Cerebellar cortex (tissue), 1 donor: ENCODE measurements around the gene PTGIS.
A peak's percentile ranks its signal among the peaks of the same experiment; 100 is the strongest.

Experiments used
- DNase-seq: peaks from one replicate; pipeline ENCODE4 v3.0.0-alpha.2; 2015; ENCODE audit warnings: low spot score

Gene PTGIS

GRCh38 chr20:49469060-49469459 lies 98.9 kb downstream of the PTGIS start:
- DNase-seq = no peak

GRCh38 chr20:49468412-49468811 lies 99.5 kb downstream of the PTGIS start:
- DNase-seq = no peak

- DNase-seq = no peak
Measured at GRCh38 chr20:49466114-49466912, 101.6 kb downstream of the PTGIS start.

DNA sequence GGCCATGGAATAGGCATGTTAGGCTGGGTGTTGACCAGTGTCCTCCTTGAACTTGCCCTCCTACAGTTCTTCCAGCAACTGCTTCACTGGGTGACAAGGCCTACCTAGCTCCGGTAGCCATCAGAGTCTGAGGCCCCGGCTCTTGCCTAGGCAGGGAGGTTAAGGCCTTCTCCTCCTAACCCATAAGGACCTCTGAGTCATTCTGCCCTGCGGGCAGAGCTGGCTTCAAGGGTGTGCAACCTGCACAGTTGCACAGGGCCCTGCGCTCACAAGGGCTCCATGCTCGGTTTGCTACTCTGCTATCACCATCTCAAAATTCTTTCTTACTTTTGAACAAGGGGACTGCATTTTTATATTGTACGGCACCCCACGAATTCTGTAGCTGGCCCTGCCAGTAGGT lies 103.4 kb downstream of the PTGIS start:
- no peak for DNase-seq

DNA sequence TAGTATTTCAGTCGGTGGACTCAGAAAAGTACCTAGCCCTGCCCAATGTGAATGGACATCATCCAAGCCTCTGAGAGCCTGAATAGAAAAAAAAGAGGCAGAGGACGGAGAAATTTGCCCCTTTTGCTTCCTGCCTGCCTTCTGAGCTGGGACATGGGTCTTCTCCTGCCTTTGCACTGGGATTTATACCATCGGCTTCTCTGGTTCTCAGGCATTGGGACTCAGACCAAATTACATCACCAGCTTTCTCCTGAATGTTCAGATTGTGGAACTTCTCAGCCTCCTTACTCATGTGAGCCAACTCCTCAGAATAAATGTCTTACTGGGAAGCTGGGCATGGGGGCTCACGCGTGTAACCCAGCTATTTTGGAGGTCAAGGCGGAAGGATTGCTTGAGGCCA lies 105.3 kb downstream of the PTGIS start:
- no peak for DNase-seq

DNA sequence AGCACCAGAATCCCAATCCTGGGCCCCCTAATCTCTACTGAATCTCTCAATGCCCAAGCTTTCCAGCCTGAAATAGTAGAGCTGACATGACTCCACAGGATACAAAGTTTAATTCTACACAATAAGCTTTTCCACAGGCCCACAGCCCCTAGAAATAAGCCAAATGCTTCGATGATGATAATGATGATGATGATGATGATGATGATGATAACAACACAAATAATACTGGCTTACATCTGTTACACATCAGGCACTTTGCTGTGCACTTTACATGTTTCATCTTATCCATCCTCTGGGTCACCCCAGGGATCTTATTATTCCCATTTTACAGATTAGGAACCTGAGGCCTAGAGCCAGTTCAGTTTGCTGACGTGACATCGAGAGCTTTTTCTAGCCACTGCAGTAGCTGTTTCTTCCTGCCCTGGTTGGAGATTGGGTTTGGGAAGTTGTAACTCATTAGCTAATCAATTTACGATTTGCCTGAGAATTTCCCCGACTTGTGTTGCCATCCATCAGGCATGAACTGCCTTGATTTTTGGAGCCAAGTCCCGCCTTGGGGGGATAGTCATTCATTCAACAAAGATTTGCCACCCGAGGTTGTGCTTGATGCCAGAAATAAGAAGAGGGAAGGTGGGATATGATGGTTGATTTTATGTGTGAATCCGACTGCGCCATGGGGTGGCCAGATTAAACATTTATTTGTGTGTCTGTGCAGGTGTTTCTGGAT lies 105.9 kb downstream of the PTGIS start:
- DNase-seq = no peak

DNA sequence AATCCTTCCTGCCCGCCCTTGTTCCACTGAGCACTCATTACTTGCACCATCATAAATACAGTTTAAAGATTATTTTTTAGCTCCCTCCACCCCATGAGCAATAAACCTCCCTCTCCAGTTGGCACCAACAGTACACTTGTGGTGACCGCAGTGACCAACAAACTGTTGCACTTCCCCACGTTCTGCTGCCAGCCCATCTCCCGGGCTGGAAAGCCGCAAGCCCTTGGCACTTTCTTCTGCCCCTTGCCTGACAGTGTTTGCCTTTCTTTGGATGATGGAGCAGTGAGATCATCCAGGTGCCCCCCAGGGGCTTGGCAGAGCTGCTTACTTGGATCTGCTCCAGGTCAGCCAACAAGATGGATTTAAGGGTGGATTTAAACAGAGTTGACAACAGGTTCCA lies 107.0 kb downstream of the PTGIS start:
- peak; percentile 29 for DNase-seq

- DNase-seq = no peak
Measured at GRCh38 chr20:49460131-49460530, 107.8 kb downstream of the PTGIS start.

DNA sequence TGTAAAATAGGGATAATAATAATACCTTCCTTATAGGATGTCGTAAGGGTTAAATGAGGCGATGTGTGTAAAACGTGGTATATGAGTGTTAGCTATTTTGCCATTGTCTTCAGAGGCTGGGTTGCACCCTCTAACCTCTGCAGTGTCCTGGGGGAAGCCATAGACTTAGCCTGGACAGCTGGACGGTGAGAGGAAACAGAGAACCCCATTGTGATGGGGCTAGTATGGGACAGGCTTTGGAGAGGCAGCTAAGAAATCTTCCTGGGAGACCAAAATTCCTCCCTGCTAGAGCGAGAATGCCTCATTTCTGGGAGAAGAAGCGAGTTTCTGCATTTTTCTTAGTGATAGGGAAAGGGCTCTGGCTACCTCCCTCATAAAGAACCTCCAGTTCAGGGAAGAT lies 108.3 kb downstream of the PTGIS start:
- no peak for DNase-seq

- no peak for DNase-seq
Measured at GRCh38 chr20:49457444-49457843, 110.5 kb downstream of the PTGIS start.

GRCh38 chr20:49456646-49457045 lies 111.3 kb downstream of the PTGIS start:
- DNase-seq = no peak

DNA sequence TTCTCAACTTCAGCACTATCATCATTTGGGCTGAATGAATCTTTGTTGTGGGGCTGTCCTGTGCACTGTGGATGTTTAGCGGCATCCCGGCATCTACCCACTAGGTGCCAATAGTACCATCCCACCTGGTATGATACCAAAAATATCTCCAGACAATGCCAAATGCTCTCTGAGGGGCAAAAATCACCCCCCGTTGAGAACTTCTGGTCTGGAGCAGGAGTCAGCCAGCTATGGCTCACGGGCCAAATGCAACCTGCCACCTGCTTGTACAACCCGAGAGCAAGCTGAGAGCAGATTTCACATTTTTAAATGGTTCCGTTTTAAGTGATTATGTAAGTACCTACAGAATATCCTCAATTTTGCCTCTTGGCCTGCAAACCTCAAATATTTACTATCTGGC lies 112.2 kb downstream of the PTGIS start:
- DNase-seq = peak; percentile 95
